SU-DHL-6 (cell line): ENCODE measurements around the gene GRM8.
A peak's percentile ranks its signal among the peaks of the same experiment; 100 is the strongest.

Experiments used
- H2AFZ ChIP-seq: fragments of 200-600 bp; sonication (generic); 2 replicates; pipeline ENCODE4 v1.6.1; 2014; ENCODE audit warnings: low read depth, mild to moderate bottlenecking, moderate library complexity, mixed read lengths, antibody characterized with exemption, low read length; ENCODE audit not compliant: severe bottlenecking
- H3F3A ChIP-seq: fragments of 200-600 bp; shearing (Covaris generic); 2 replicates; pipeline ENCODE4 v1.6.0; 2016; ENCODE audit warnings: antibody characterized with exemption, mild to moderate bottlenecking; ENCODE audit not compliant: insufficient read depth
- H3K27ac ChIP-seq: fragments of 200-600 bp; sonication (generic); 2 replicates; pipeline ENCODE4 v1.5.1; 2016; ENCODE audit warnings: low read depth, mild to moderate bottlenecking, low read length, moderate library complexity, mixed read lengths
- H3K27me3 ChIP-seq: fragments of 200-600 bp; sonication (generic), shearing (Covaris generic); 2 replicates; pipeline ENCODE4 v1.6.0; 2014; ENCODE audit warnings: mild to moderate bottlenecking, low read length
- H3K36me3 ChIP-seq: fragments of 200-600 bp; sonication (generic); 2 replicates; pipeline ENCODE4 v1.6.1; 2014; ENCODE audit warnings: mild to moderate bottlenecking, low read length, mixed read lengths
- H3K4me2 ChIP-seq: fragments of 300-600, 200-600 bp; shearing (Covaris generic), sonication (generic); 2 replicates; pipeline ENCODE4 v1.6.0; 2014; ENCODE audit warnings: low read length, low read depth, mild to moderate bottlenecking; ENCODE audit not compliant: poor library complexity, severe bottlenecking
- H3K4me3 ChIP-seq: fragments of 200-600 bp; sonication (generic); 2 replicates; pipeline ENCODE4 v1.5.1; 2014; ENCODE audit warnings: antibody characterized with exemption, low read length, mild to moderate bottlenecking, mixed read lengths; ENCODE audit not compliant: insufficient read depth, poor library complexity, severe bottlenecking
- H3K79me2 ChIP-seq: fragments of 200-600 bp; sonication (generic); 2 replicates; pipeline ENCODE4 v1.6.1; 2014; ENCODE audit warnings: mild to moderate bottlenecking, low read length, moderate library complexity; ENCODE audit not compliant: insufficient read depth
- H3K9ac ChIP-seq: fragments of 200-600 bp; sonication (generic); 2 replicates; pipeline ENCODE4 v1.7.0; 2014; ENCODE audit warnings: mild to moderate bottlenecking, low read length
- H3K9me2 ChIP-seq: fragments of 200-600 bp; sonication (generic); replicated peaks from 2 replicates; pipeline ENCODE4 v1.6.1; 2014; ENCODE audit warnings: low read length; ENCODE audit not compliant: insufficient read depth
- H3K9me3 ChIP-seq: fragments of 200-600 bp; sonication (generic); 2 replicates; pipeline ENCODE4 v1.6.1; 2014; ENCODE audit warnings: low read length, mixed read lengths; ENCODE audit not compliant: insufficient read depth
- H4K20me1 ChIP-seq: fragments of 200-600 bp; sonication (generic); 2 replicates; pipeline ENCODE4 v1.6.1; 2014; ENCODE audit warnings: low read depth, mild to moderate bottlenecking, antibody characterized with exemption, low read length, moderate library complexity, mixed read lengths
- CTCF ChIP-seq: fragments of 200-600 bp; sonication (generic); IDR thresholded peaks from one replicate; pipeline ENCODE4 v1.5.1; 2017; ENCODE audit warnings: antibody characterized with exemption, mild to moderate bottlenecking, low read length, moderate library complexity; ENCODE audit not compliant: insufficient read depth, poor library complexity, severe bottlenecking
- EZH2phosphoT487 ChIP-seq: fragments of 200-600 bp; sonication (generic), shearing (Covaris generic); conservative IDR thresholded peaks from 2 replicates; pipeline ENCODE4 v1.6.1; 2018; ENCODE audit warnings: mild to moderate bottlenecking, antibody characterized with exemption, low read length, moderate library complexity, mixed read lengths

GRM8 gene

GRCh38 chr7:126656165-126656564 is 596.6 kb downstream of the GRM8 start:
- H3K9me3 ChIP-seq: no peaks in the 10 kb centered on the region
- H3K4me3 ChIP-seq: no peak overlapping the region
- no peaks in the 10 kb centered on the region for H4K20me1 ChIP-seq
- H3K9ac ChIP-seq: no peak overlapping the region
- peak overlapping the region; percentile 93 for H3K27ac ChIP-seq
- H3K36me3 ChIP-seq: no peaks in the 10 kb centered on the region; the same call in 1 of the 2 replicates
- no peak overlapping the region for H2AFZ ChIP-seq
- H3K27me3 ChIP-seq: no peaks in the 10 kb centered on the region
- H3K9me2 ChIP-seq: no peaks in the 10 kb centered on the region
- H3K4me2 ChIP-seq: no peak overlapping the region
- H3F3A ChIP-seq: peaks cover 35% of the 10 kb centered on the region
- no peaks in the 10 kb centered on the region for H3K79me2 ChIP-seq
- TF ChIP-seq EZH2phosphoT487 (no peak), CTCF (no peak)

GRCh38 chr7:126637538-126637937 is 615.2 kb downstream of the GRM8 start:
- H3F3A ChIP-seq: no peaks in the 10 kb centered on the region
- no peaks in the 10 kb centered on the region for H3K79me2 ChIP-seq
- no peak overlapping the region for H2AFZ ChIP-seq
- no peak overlapping the region for H3K9ac ChIP-seq
- 0 out of 2 replicates have a peak, but pooled peaks cover 3% of the 10 kb centered on the region for H3K36me3 ChIP-seq
- H3K4me2 ChIP-seq: no peak overlapping the region
- no peaks in the 10 kb centered on the region for H3K9me3 ChIP-seq
- no peaks in the 10 kb centered on the region for H3K9me2 ChIP-seq
- TF ChIP-seq CTCF: no peak
- TF ChIP-seq EZH2phosphoT487: no peak
- no peak overlapping the region for H3K27ac ChIP-seq
- H3K27me3 ChIP-seq: no peaks in the 10 kb centered on the region
- no peak overlapping the region for H3K4me3 ChIP-seq
- H4K20me1 ChIP-seq: no peaks in the 10 kb centered on the region

- H3K4me3 ChIP-seq: no peak overlapping the region
- no peak overlapping the region for H3K4me2 ChIP-seq
- 0 out of 2 replicates have a peak, but pooled peaks cover 3% of the 10 kb centered on the region for H3K36me3 ChIP-seq
- no peak overlapping the region for H3K27ac ChIP-seq
- H3K9ac ChIP-seq: no peak overlapping the region
- no peaks in the 10 kb centered on the region for H3F3A ChIP-seq
- no peaks in the 10 kb centered on the region for H3K9me2 ChIP-seq
- H4K20me1 ChIP-seq: no peaks in the 10 kb centered on the region
- TF ChIP-seq EZH2phosphoT487: no peak
- TF ChIP-seq CTCF: no peak
- H3K9me3 ChIP-seq: no peaks in the 10 kb centered on the region
- no peaks in the 10 kb centered on the region for H3K27me3 ChIP-seq
- H3K79me2 ChIP-seq: no peaks in the 10 kb centered on the region
- H2AFZ ChIP-seq: no peak overlapping the region
These were observed 617.2 kb downstream of the GRM8 start for GRCh38 chr7:126635545-126635944.
